ENCODE measurements around the gene HSPA12B. TPM values are rescaled to one million over a fixed set of nuclear protein-coding genes. Genes with fewer than 3 reads are reported as not detected.
A peak's percentile ranks its signal among the peaks of the same experiment; 100 is the strongest.

Gene HSPA12B
- total and polyA plus RNA-seq, 2 of the 8 experiments (the other 6 are each of a cell fraction or from before 2014, with no cell fraction given), result 2.2 to 4.3 TPM

- Histone ChIP-seq H2AFZ (ENCODE audit: low read length) (0 out of 2 replicates have a peak overlapping the region, but pooled peaks have one; percentile 35), H3K4me2 (ENCODE audit: insufficient read depth in 1 of 2, low read depth in 2 of 2, low read length in 2 of 2) (peak overlapping the region; percentile 39 to 77; a peak in 2 of 4 replicates)
- POLR2A ChIA-PET (ENCODE audit: partially characterized antibody), result interaction anchor here (0.9 to 3.0 kb wide), 9 partner anchors 12 to 52 kb away, joined by 3 to 13 read pairs (median 3); no protein-coding TSS in a partner anchor
Observed at GRCh38 chr20:3731944-3732326, 550 bp upstream of the HSPA12B start.

More at GRCh38 chr20:3731944-3732326, 550 bp upstream of the HSPA12B start:
- no peak overlapping the region for H3K56ac ChIP-seq (replicated peaks; ENCODE audit: insufficient read length, low read depth, low read length)
- no peak overlapping the region for H3K27ac ChIP-seq (ENCODE audit: low read depth, low read length)
- H3K23me2 ChIP-seq (ENCODE audit: low read depth, low read length), result 0 out of 2 replicates have a peak, but pooled peaks cover 3% of the 10 kb centered on the region
- no peak overlapping the region for H2AK5ac ChIP-seq (ENCODE audit: low read depth, low read length)
- peak overlapping the region; percentile 30 for H4K91ac ChIP-seq (replicated peaks; ENCODE audit: insufficient read length, low read length)
- H2BK5ac ChIP-seq (ENCODE audit: low read depth, low read length), result no peak overlapping the region
- peak overlapping the region; percentile 31; the same call in 1 of the 2 replicates for H4K8ac ChIP-seq (ENCODE audit: extremely low read depth, insufficient read depth, low read length)
- peak in 1 of 2 experiments; percentile 63 for DNase-seq (ENCODE audit: low read depth in 1 of 2, low spot score in 2 of 2)
- CTCF ChIA-PET (ENCODE audit: partially characterized antibody), result interaction anchor here (0.9 to 17.6 kb wide), 11 partner anchors 10 to 60 kb away, joined by 3 to 221 read pairs (median 3); partner anchors contain the start of genes SIGLEC1 and SPEF1
- H3K23ac ChIP-seq (ENCODE audit: insufficient read length), result no peak overlapping the region
- no peak overlapping the region for H2BK20ac ChIP-seq (ENCODE audit: low read length)
- H3K9ac ChIP-seq (replicated peaks in 1 of 4; ENCODE audit: extremely low read depth in 1 of 4, low read depth in 3 of 4, low read length in 3 of 4), result no peak overlapping the region
- no peaks in the 10 kb centered on the region for H3K79me2 ChIP-seq (ENCODE audit: control insufficient read depth in 1 of 2, insufficient read depth in 2 of 2, low read length in 2 of 2)
- H3K36me3 ChIP-seq (ENCODE audit: control insufficient read depth in 2 of 4, insufficient read depth in 4 of 4, low read length in 3 of 4), result no peaks in the 10 kb centered on the region
- 69% methylated on average over 5 of the region's 16 CpGs; no CpG with 5 or more reads in 1 of the 2 experiments for WGBS, 2 experiments (ENCODE audit: extremely low coverage in 1 of 2, insufficient coverage in 1 of 2, insufficient read length in 1 of 2, insufficient replicate concordance in 2 of 2, low coverage in 1 of 2, low lambda C conversion rate in 2 of 2, missing lambda C conversion rate in 1 of 2)
- peaks cover 0 to 19% (median 15%) of the 10 kb centered on the region in 4 experiments; a peak in 5 of 7 replicates for H3K4me1 ChIP-seq (replicated peaks in 1 of 4; ENCODE audit: control insufficient read depth in 3 of 4, insufficient read depth in 4 of 4, low read length in 3 of 4)
- H2BK15ac ChIP-seq (ENCODE audit: low read length), result no peak overlapping the region
- H3K18ac ChIP-seq (ENCODE audit: extremely low read depth, low read length), result peak overlapping the region; percentile 87
- H3K14ac ChIP-seq (ENCODE audit: insufficient read length), result no peak overlapping the region
- H4K20me1 ChIP-seq (replicated peaks in 1 of 2; ENCODE audit: control insufficient read depth in 1 of 2, insufficient read depth in 2 of 2, low read length in 2 of 2), result peaks cover 0 to 2% of the 10 kb centered on the region in 2 experiments
- no peaks in the 10 kb centered on the region for H3K79me1 ChIP-seq (ENCODE audit: low read depth, low read length)
- no peak for FAIRE-seq
- H4K5ac ChIP-seq (ENCODE audit: insufficient read length, low read depth, low read length), result no peak overlapping the region
- no peak overlapping the region for H2BK120ac ChIP-seq (replicated peaks; ENCODE audit: low read depth, low read length)
- H3K9me3 ChIP-seq (ENCODE audit: insufficient read depth in 2 of 2, low read depth in 1 of 2, low read length in 1 of 2), result no peaks in the 10 kb centered on the region
- no peak for TF ChIP-seq CTBP2 (IDR thresholded peaks at IDR 0.05; ENCODE audit: borderline replicate concordance, insufficient read depth, insufficient read length, low read length)
- TF ChIP-seq ASH2L (IDR thresholded peaks at IDR 0.05; ENCODE audit: low read length), result peak; percentile 35
- peaks cover 1 to 26% (median 22%) of the 10 kb centered on the region in 4 experiments; a peak in 6 of 7 replicates for H3K27me3 ChIP-seq (replicated peaks in 1 of 4; ENCODE audit: control insufficient read depth in 3 of 4, extremely low read depth in 1 of 4, insufficient read depth in 3 of 4, low read length in 3 of 4)
- peak overlapping the region; percentile 27; the same call in 1 of the 2 replicates for H2BK12ac ChIP-seq (ENCODE audit: low read depth, low read length)
- no peak overlapping the region for H3K4ac ChIP-seq (replicated peaks; ENCODE audit: insufficient read length, low read depth, low read length)
- H3K4me3 ChIP-seq (ENCODE audit: extremely low read depth in 1 of 4, insufficient read depth in 2 of 4, low read depth in 3 of 4, low read length in 4 of 4), result peak overlapping the region in 2 of 4 experiments; percentile 35 to 52; a peak in 3 of 8 replicates

Measured in H1 (cell line).